GM18951 (cell line): ENCODE measurements around the gene ATAD3B.
"Not testable (repeated sequence)": the region's sequence is repeated elsewhere in the genome, so short reads cannot be mapped to it uniquely, and the experiment has no call there.

Source experiments
- POLR2A ChIP-seq: IDR thresholded peaks from 4 replicates; pipeline ENCODE4 v1.6.1; 2011; ENCODE audit warnings: mild to moderate bottlenecking; ENCODE audit not compliant: insufficient read length, insufficient read depth; ENCODE audit errors: extremely low read depth
- in situ Hi-C: fragments of 300-500 bp; cut with MboI; formaldehyde crosslinking; loops from one replicate; pipeline ENCODE4 v1.12.0; 2022; ENCODE audit warnings: low sequenced_read_pairs, mixed read lengths, inconsistent platforms; ENCODE audit not compliant: unreplicated experiment

The ATAD3B gene

GRCh38 chr1:1452882-1453281 lies 18.7 kb upstream of the ATAD3B start:
- in situ Hi-C loops = no loop called here
- TF ChIP-seq POLR2A = no peak

- in situ Hi-C loops = not testable (repeated sequence)
Observed at GRCh38 chr1:1454286-1455056, 17.1 kb upstream of the ATAD3B start.

GRCh38 chr1:1455366-1455884 lies 16.1 kb upstream of the ATAD3B start:
- TF ChIP-seq POLR2A = no peak
- in situ Hi-C loops = no loop called here

- in situ Hi-C loops = not testable (repeated sequence)
Observed at GRCh38 chr1:1455934-1456333, 15.6 kb upstream of the ATAD3B start.

- in situ Hi-C loops = not testable (repeated sequence)
Observed at GRCh38 chr1:1456683-1457255, 14.8 kb upstream of the ATAD3B start.

GRCh38 chr1:1459156-1459555 lies 12.4 kb upstream of the ATAD3B start:
- in situ Hi-C loops = not testable (repeated sequence)

DNA sequence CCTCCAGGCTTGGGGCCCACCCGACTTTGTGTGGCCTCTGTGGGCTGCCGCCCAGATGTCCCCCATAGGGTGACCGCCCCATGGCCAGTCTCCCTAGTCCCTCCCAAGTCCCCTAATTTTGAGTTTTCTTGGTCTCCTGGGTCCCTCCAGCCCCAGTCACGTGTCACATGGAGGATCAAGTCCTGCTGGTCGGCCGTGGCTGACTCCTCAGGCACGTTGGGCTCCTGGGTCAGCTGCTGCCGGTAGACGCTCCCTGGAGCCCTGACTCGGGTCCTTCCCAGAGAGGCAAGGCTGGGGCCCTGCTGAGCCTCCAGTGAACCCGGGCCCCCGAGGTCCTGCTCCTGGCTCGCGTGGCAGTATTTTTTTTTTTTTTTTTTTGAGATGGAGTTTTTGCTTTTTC lies 11.9 kb upstream of the ATAD3B start:
- in situ Hi-C loops = not testable (repeated sequence)

DNA sequence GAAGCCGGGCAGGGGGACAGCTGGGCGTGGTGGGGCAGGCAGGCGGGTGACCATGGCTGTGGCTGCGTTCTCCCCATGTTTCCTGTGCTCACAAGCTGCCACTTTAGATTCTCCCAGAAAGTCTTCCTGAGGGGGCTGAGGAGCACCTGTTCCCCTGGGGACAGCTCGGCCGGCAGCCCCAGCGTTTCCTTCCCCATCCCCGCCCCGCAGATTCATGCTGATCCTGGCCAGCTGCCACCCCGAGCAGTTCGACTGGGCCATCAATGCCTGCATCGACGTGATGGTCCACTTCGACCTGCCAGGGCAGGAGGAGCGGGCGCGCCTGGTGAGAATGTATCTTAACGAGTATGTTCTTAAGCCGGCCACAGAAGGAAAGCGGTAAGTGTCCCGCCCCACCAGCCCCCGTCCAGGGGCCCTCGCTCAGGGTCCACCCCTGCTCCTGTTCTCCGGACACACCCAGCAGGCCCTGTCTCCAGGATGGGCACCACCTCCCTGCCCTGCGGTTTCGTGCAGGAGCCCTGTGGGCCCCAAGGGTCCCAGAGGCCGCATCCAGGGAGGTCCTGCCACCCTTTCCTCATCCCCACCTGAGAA lies 10.9 kb upstream of the ATAD3B start:
- in situ Hi-C loops = no loop called here
- no peak for TF ChIP-seq POLR2A

GRCh38 chr1:1461721-1462317 lies 9.7 kb upstream of the ATAD3B start:
- in situ Hi-C loops = no loop called here
- no peak for TF ChIP-seq POLR2A

- TF ChIP-seq POLR2A = no peak
- in situ Hi-C loops = no loop called here
Observed at GRCh38 chr1:1462318-1462966, 9.1 kb upstream of the ATAD3B start.

- in situ Hi-C loops = no loop called here
- TF ChIP-seq POLR2A = no peak
Observed at GRCh38 chr1:1463312-1463711, 8.3 kb upstream of the ATAD3B start.

- in situ Hi-C loops = not testable (repeated sequence)
Observed at GRCh38 chr1:1468196-1468985, 3.2 kb upstream of the ATAD3B start.
